ENCODE measurements around the gene ST14. TPM values are rescaled to one million over a fixed set of nuclear protein-coding genes. Genes with fewer than 3 reads are reported as not detected.
"Not testable (repeated sequence)": the region's sequence is repeated elsewhere in the genome, so short reads cannot be mapped to it uniquely, and the experiment has no call there.

The ST14 gene
- polyA plus RNA-seq, 3 donors, result 13.3 to 36.0 (median 23.6) TPM

- Mint-ChIP-seq H3K36me3 (peaks cover 8 to 10% of the 10 kb centered on the region in 2 donors), H3K4me1 (no peaks in the 10 kb centered on the region), H3K27me3 (ENCODE audit: low read depth in 3 of 3) (peaks cover 0 to 2% (median under 1%) of the 10 kb centered on the region in 3 donors), H3K9me3 (peaks cover 0 to 4% (median 0%) of the 10 kb centered on the region in 7 donors), H3K4me3 (no peak overlapping the region), H3K27ac (peak overlapping the region in 1 of 7 donors; percentile 40)
- Histone ChIP-seq H3K9me3 (replicated peaks in 1 of 2; ENCODE audit: control insufficient read depth in 1 of 2, insufficient read depth in 1 of 2, low read length in 2 of 2) (no peaks in the 10 kb centered on the region), H3K9ac (ENCODE audit: insufficient read depth, low read length, poor library complexity, severe bottlenecking) (no peak overlapping the region), H3K27ac (ENCODE audit: low read depth in 1 of 2, low read length in 2 of 2) (no peak overlapping the region), H3K79me2 (ENCODE audit: insufficient read depth, low read length) (no peaks in the 10 kb centered on the region), H3K27me3 (ENCODE audit: control insufficient read depth in 2 of 2, insufficient read depth in 2 of 2, low read length in 2 of 2) (no peaks in the 10 kb centered on the region), H3K4me1 (ENCODE audit: control insufficient read depth in 1 of 2, insufficient read depth in 2 of 2, low read length in 2 of 2) (no peaks in the 10 kb centered on the region), H4K20me1 (ENCODE audit: insufficient read depth, low read length) (no peaks in the 10 kb centered on the region), H3K4me3 (replicated peaks in 1 of 3; ENCODE audit: low read depth in 2 of 3, low read length in 3 of 3) (no peak overlapping the region), H3K4me2 (replicated peaks; ENCODE audit: extremely low read depth, low read length, poor library complexity, severe bottlenecking) (no peak overlapping the region), H3K36me3 (replicated peaks in 1 of 2; ENCODE audit: control insufficient read depth in 1 of 2, insufficient read depth in 2 of 2, low read length in 2 of 2) (no peaks in the 10 kb centered on the region), H2AFZ (ENCODE audit: insufficient read depth, low read depth, low read length, poor library complexity, severe bottlenecking) (no peak overlapping the region)
- DNase-seq, result no peak
- no peak for TF ChIP-seq CTCF (IDR thresholded peaks at IDR 0.05)
- intact Hi-C loops (cut with micrococcal nuclease), result no loop called here
- whole genome bisulfite sequencing (ENCODE audit: insufficient coverage), result 91% methylated on average over 6 of the region's 12 CpGs
Observed at GRCh38 chr11:130223291-130223971, 63.8 kb downstream of the ST14 start.

GRCh38 chr11:130227373-130227772 is 67.8 kb downstream of the ST14 start:
- Mint-ChIP-seq H3K36me3 (peaks cover 20 to 22% of the 10 kb centered on the region in 2 donors), H3K27me3 (ENCODE audit: low read depth in 3 of 3) (no peaks in the 10 kb centered on the region), H3K27ac (no peak overlapping the region), H3K4me1 (no peaks in the 10 kb centered on the region), H3K4me3 (no peak overlapping the region), H3K9me3 (no peaks in the 10 kb centered on the region)
- no peak for TF ChIP-seq CTCF (IDR thresholded peaks at IDR 0.05)
- no peak overlapping the region for H3K9ac ChIP-seq (ENCODE audit: insufficient read depth, low read length, poor library complexity, severe bottlenecking)
- no peaks in the 10 kb centered on the region for H4K20me1 ChIP-seq (ENCODE audit: insufficient read depth, low read length)
- intact Hi-C loops (cut with micrococcal nuclease), result no loop called here
- no peak overlapping the region for H3K27ac ChIP-seq (ENCODE audit: low read depth in 1 of 2, low read length in 2 of 2)
- no peaks in the 10 kb centered on the region for H3K27me3 ChIP-seq (ENCODE audit: control insufficient read depth in 2 of 2, insufficient read depth in 2 of 2, low read length in 2 of 2)
- no peaks in the 10 kb centered on the region for H3K9me3 ChIP-seq (replicated peaks in 1 of 2; ENCODE audit: control insufficient read depth in 1 of 2, insufficient read depth in 1 of 2, low read length in 2 of 2)
- peaks cover 6 to 16% of the 10 kb centered on the region in 2 donors for H3K36me3 ChIP-seq (replicated peaks in 1 of 2; ENCODE audit: control insufficient read depth in 1 of 2, insufficient read depth in 2 of 2, low read length in 2 of 2)
- no peak overlapping the region for H3K4me2 ChIP-seq (replicated peaks; ENCODE audit: extremely low read depth, low read length, poor library complexity, severe bottlenecking)
- H3K79me2 ChIP-seq (ENCODE audit: insufficient read depth, low read length), result no peaks in the 10 kb centered on the region
- no peak overlapping the region for H2AFZ ChIP-seq (ENCODE audit: insufficient read depth, low read depth, low read length, poor library complexity, severe bottlenecking)
- no peaks in the 10 kb centered on the region for H3K4me1 ChIP-seq (ENCODE audit: control insufficient read depth in 1 of 2, insufficient read depth in 2 of 2, low read length in 2 of 2)
- H3K4me3 ChIP-seq (replicated peaks in 1 of 3; ENCODE audit: low read depth in 2 of 3, low read length in 3 of 3), result no peak overlapping the region
- no peak for DNase-seq
- 100% methylated on average over 1 of the region's 4 CpGs for WGBS (ENCODE audit: insufficient coverage)

- H3K4me3 ChIP-seq (replicated peaks in 1 of 3; ENCODE audit: low read depth in 2 of 3, low read length in 3 of 3); H3K4me1 Mint-ChIP-seq; H3K9me3 ChIP-seq (replicated peaks in 1 of 2; ENCODE audit: control insufficient read depth in 1 of 2, insufficient read depth in 1 of 2, low read length in 2 of 2); H3K27me3 ChIP-seq (ENCODE audit: control insufficient read depth in 2 of 2, insufficient read depth in 2 of 2, low read length in 2 of 2); H3K79me2 ChIP-seq (ENCODE audit: insufficient read depth, low read length); H3K27me3 Mint-ChIP-seq (ENCODE audit: low read depth in 3 of 3); H3K4me2 ChIP-seq (replicated peaks; ENCODE audit: extremely low read depth, low read length, poor library complexity, severe bottlenecking); DNase-seq; H3K4me3 Mint-ChIP-seq; intact Hi-C loops (cut with micrococcal nuclease); H4K20me1 ChIP-seq (ENCODE audit: insufficient read depth, low read length); H2AFZ ChIP-seq (ENCODE audit: insufficient read depth, low read depth, low read length, poor library complexity, severe bottlenecking); H3K4me1 ChIP-seq (ENCODE audit: control insufficient read depth in 1 of 2, insufficient read depth in 2 of 2, low read length in 2 of 2); H3K9me3 Mint-ChIP-seq; H3K9ac ChIP-seq (ENCODE audit: insufficient read depth, low read length, poor library complexity, severe bottlenecking): not testable (repeated sequence)
- Histone ChIP-seq H3K36me3 (replicated peaks in 1 of 2; ENCODE audit: control insufficient read depth in 1 of 2, insufficient read depth in 2 of 2, low read length in 2 of 2) (peaks cover 38 to 59% of the 10 kb centered on the region in 2 donors), H3K27ac (ENCODE audit: low read depth in 1 of 2, low read length in 2 of 2) (peak overlapping the region in 1 of 2 donors; percentile 18)
- Mint-ChIP-seq H3K27ac (peak overlapping the region in 1 of 7 donors; percentile 38), H3K36me3 (peaks cover 38 to 49% of the 10 kb centered on the region in 2 donors)
Observed at GRCh38 chr11:130233486-130233885, 73.9 kb downstream of the ST14 start.

Measured in CD14-positive monocyte (primary cell).